PC-9 (cell line): ENCODE results near the gene ANKS1B.

Experiments used
- EZH2 ChIP-seq: fragments of 200-600 bp; sonication (generic); IDR thresholded peaks from 2 replicates; pipeline ENCODE4 v1.8.0; 2017; ENCODE audit warnings: antibody characterized with exemption, low read depth
- TF ChIP-seq, protein P1 (sequence below): fragments of 200-600 bp; sonication (generic); conservative IDR thresholded peaks from 2 replicates; pipeline ENCODE4 v1.6.1; 2017; ENCODE audit warnings: mixed run types, antibody characterized with exemption, mild to moderate bottlenecking, moderate library complexity

DNA sequence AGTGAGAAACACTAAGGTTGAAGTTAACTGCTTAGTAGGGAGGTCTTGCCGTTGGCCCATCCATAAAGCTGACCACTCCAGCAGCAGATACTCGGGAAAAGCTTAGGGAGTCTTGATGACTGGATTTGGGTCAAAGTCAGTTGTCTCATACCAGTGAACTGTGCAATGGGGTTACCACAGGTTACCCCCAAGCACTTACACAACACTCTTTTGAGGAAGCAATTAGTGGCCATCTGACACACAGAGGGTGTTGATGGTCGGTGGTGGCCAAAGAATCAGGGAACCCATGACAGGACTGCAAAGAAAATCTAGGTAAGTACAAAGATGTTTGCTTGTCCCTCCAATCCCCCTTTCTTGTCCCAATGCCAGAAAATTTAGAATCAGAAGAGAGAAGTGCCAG, 929.4 kb downstream of the ANKS1B start:
- TF ChIP-seq, protein P1, sequence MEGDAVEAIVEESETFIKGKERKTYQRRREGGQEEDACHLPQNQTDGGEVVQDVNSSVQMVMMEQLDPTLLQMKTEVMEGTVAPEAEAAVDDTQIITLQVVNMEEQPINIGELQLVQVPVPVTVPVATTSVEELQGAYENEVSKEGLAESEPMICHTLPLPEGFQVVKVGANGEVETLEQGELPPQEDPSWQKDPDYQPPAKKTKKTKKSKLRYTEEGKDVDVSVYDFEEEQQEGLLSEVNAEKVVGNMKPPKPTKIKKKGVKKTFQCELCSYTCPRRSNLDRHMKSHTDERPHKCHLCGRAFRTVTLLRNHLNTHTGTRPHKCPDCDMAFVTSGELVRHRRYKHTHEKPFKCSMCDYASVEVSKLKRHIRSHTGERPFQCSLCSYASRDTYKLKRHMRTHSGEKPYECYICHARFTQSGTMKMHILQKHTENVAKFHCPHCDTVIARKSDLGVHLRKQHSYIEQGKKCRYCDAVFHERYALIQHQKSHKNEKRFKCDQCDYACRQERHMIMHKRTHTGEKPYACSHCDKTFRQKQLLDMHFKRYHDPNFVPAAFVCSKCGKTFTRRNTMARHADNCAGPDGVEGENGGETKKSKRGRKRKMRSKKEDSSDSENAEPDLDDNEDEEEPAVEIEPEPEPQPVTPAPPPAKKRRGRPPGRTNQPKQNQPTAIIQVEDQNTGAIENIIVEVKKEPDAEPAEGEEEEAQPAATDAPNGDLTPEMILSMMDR: no peak
- no peak for TF ChIP-seq EZH2
